ENCODE data around the gene UBFD1.
A peak's percentile ranks its signal among the peaks of the same experiment; 100 is the strongest.

Gene UBFD1

DNA sequence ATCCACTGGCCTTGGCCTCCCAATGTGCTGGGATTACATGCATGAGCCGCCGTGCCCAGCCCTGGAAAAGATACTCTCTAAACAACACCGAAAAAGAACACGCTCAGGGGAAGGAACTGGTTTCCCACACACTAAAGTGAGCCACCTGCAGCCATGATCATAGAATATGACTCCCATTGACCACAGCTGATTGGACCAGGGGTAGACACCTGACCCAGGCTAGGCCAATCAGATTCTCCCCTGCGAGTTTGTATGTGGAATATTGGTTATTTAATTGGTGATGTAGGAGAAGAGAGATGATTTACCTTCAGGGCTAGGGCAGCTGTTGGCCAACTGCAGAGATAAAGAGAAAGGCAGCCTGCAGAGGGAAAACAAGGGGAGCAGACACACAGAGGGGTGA is 38.2 kb upstream of the UBFD1 start:
- no peak overlapping the region for H2AFZ ChIP-seq (ENCODE audit: low read length)
- H3K9me3 ChIP-seq (ENCODE audit: low read length), result no peaks in the 10 kb centered on the region
- no peak overlapping the region for H3K4me3 ChIP-seq (ENCODE audit: low read depth, low read length, poor library complexity, severe bottlenecking)
- H3K4me1 ChIP-seq (ENCODE audit: insufficient read depth, low read length, severe bottlenecking), result peaks cover 54% of the 10 kb centered on the region
- H3K9me2 ChIP-seq (ENCODE audit: low read depth, low read length), result no peaks in the 10 kb centered on the region
- peaks cover 47% of the 10 kb centered on the region for H3K36me3 ChIP-seq (ENCODE audit: insufficient read depth, low read length)
- TF ChIP-seq, protein P1, sequence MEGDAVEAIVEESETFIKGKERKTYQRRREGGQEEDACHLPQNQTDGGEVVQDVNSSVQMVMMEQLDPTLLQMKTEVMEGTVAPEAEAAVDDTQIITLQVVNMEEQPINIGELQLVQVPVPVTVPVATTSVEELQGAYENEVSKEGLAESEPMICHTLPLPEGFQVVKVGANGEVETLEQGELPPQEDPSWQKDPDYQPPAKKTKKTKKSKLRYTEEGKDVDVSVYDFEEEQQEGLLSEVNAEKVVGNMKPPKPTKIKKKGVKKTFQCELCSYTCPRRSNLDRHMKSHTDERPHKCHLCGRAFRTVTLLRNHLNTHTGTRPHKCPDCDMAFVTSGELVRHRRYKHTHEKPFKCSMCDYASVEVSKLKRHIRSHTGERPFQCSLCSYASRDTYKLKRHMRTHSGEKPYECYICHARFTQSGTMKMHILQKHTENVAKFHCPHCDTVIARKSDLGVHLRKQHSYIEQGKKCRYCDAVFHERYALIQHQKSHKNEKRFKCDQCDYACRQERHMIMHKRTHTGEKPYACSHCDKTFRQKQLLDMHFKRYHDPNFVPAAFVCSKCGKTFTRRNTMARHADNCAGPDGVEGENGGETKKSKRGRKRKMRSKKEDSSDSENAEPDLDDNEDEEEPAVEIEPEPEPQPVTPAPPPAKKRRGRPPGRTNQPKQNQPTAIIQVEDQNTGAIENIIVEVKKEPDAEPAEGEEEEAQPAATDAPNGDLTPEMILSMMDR (IDR thresholded peaks at IDR 0.05; ENCODE audit: low read length), result no peak
- TF ChIP-seq EZH2 (IDR thresholded peaks at IDR 0.05; ENCODE audit: borderline replicate concordance, low read length), result no peak
- H3K4me2 ChIP-seq (ENCODE audit: low read length), result peak overlapping the region; percentile 44
- peak overlapping the region; percentile 95 for H3K27ac ChIP-seq (ENCODE audit: low read depth, low read length, poor library complexity, severe bottlenecking)
- H3K27me3 ChIP-seq (ENCODE audit: insufficient read depth, low read length), result no peaks in the 10 kb centered on the region
- H3K9ac ChIP-seq (ENCODE audit: low read length), result peak overlapping the region; percentile 19; the same call in 1 of the 2 replicates
- H4K20me1 ChIP-seq (ENCODE audit: insufficient read depth, low read length), result no peaks in the 10 kb centered on the region
- H3K79me2 ChIP-seq (ENCODE audit: insufficient read depth, low read length), result no peaks in the 10 kb centered on the region
- H3F3A ChIP-seq (ENCODE audit: insufficient read depth, low read length), result no peaks in the 10 kb centered on the region

DNA sequence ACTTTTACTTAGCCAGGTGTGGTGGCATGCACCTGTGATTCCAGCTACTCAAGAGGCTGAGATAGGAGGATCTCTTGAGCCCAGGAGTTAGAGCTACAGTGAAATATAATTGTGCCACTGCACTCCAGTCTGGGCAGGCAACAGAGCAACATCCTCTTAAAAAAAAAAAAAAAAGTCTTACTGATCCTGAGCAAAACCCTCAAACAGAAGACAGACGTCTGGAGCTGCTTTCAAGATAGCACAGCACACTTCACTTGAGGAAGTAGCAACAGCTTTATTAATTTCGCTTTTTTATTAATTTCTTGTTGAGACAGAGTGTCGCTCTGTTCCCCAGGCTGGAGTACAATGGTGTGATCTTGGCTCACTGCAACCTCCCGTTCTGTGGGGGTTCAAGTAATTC is 37.0 kb upstream of the UBFD1 start:
- no peak overlapping the region for H3K9ac ChIP-seq (ENCODE audit: low read length)
- H3K9me2 ChIP-seq (ENCODE audit: low read depth, low read length), result no peaks in the 10 kb centered on the region
- H2AFZ ChIP-seq (ENCODE audit: low read length), result no peak overlapping the region
- H3K27ac ChIP-seq (ENCODE audit: low read depth, low read length, poor library complexity, severe bottlenecking), result peak overlapping the region; percentile 95
- H3K9me3 ChIP-seq (ENCODE audit: low read length), result no peaks in the 10 kb centered on the region
- no peaks in the 10 kb centered on the region for H3F3A ChIP-seq (ENCODE audit: insufficient read depth, low read length)
- TF ChIP-seq, protein P1 (IDR thresholded peaks at IDR 0.05; ENCODE audit: low read length), result no peak
- no peak for TF ChIP-seq EZH2 (IDR thresholded peaks at IDR 0.05; ENCODE audit: borderline replicate concordance, low read length)
- H4K20me1 ChIP-seq (ENCODE audit: insufficient read depth, low read length), result no peaks in the 10 kb centered on the region
- H3K4me2 ChIP-seq (ENCODE audit: low read length), result no peak overlapping the region
- no peaks in the 10 kb centered on the region for H3K79me2 ChIP-seq (ENCODE audit: insufficient read depth, low read length)
- peaks cover 54% of the 10 kb centered on the region for H3K4me1 ChIP-seq (ENCODE audit: insufficient read depth, low read length, severe bottlenecking)
- no peak overlapping the region for H3K4me3 ChIP-seq (ENCODE audit: low read depth, low read length, poor library complexity, severe bottlenecking)
- peaks cover 58% of the 10 kb centered on the region for H3K36me3 ChIP-seq (ENCODE audit: insufficient read depth, low read length)
- no peaks in the 10 kb centered on the region for H3K27me3 ChIP-seq (ENCODE audit: insufficient read depth, low read length)

DNA sequence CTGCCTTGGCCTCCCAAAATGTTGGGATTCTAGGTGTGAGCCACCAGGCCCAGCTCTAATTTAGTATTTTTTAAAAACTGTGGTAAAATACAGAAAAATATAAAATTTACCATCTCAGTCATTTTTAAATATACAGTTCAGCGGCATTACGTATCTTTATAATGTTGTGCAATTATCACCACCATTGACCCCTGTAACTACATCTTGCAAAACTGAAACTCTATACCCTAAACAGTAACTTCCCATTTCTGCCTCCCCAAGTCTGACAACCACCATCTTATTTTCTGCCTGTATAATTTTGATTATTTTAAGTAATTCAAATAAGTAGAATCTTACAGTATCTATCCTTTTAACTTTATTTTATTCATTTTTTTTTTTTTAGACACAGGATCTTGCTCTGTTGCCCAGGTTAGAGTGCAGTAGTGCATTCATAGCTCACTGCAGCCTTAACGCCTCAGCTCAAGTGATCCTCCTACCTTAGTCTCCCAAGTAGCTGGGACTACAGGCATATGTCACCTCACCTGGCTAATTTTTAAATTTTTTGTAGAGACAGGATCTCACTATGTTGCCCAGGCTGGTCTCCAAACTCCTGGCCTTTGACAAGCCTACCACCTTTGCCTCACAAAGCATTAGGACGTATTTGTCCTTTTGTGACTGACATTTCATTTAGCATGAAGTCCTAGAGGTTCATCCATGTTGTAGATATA is 36.3 kb upstream of the UBFD1 start:
- Histone ChIP-seq H3K79me2 (ENCODE audit: insufficient read depth, low read length) (no peaks in the 10 kb centered on the region), H3K36me3 (ENCODE audit: insufficient read depth, low read length) (peaks cover 58% of the 10 kb centered on the region), H3K4me3 (ENCODE audit: low read depth, low read length, poor library complexity, severe bottlenecking) (no peak overlapping the region), H3K9me3 (ENCODE audit: low read length) (no peaks in the 10 kb centered on the region), H3K9ac (ENCODE audit: low read length) (no peak overlapping the region), H3K27me3 (ENCODE audit: insufficient read depth, low read length) (no peaks in the 10 kb centered on the region), H3K4me2 (ENCODE audit: low read length) (no peak overlapping the region), H3K27ac (ENCODE audit: low read depth, low read length, poor library complexity, severe bottlenecking) (peak overlapping the region; percentile 95), H3K4me1 (ENCODE audit: insufficient read depth, low read length, severe bottlenecking) (peaks cover 54% of the 10 kb centered on the region), H3F3A (ENCODE audit: insufficient read depth, low read length) (no peaks in the 10 kb centered on the region), H2AFZ (ENCODE audit: low read length) (no peak overlapping the region), H4K20me1 (ENCODE audit: insufficient read depth, low read length) (no peaks in the 10 kb centered on the region), H3K9me2 (ENCODE audit: low read depth, low read length) (no peaks in the 10 kb centered on the region)
- TF ChIP-seq, protein P1 (IDR thresholded peaks at IDR 0.05; ENCODE audit: low read length), result no peak
- no peak for TF ChIP-seq EZH2 (IDR thresholded peaks at IDR 0.05; ENCODE audit: borderline replicate concordance, low read length)

Data from OCI-LY1 (cell line).